ENCODE measurements around the gene PRR9.

DNA sequence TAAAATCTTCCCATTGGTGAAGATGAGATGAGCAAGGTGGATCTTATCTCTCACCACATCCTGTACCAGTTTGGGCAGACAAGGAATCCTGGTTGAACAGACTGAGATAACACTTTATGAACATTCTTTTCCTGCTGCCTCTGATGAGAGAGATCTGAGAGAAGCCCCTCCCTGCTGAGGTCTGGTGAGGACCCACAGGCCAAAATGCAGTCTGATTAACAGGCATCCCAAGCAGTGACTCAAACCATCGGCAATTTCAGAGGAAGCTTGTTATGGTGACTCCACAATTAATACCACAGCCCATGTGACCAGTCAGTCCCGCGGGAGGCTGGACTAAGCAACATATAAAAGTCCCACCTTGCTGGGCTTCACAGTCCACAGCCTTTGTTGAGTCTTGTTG, at the start of gene PRR9:
- TF ChIP-seq SP2 (IDR thresholded peaks at IDR 0.05; ENCODE audit: low read length) (no peak), CTCF (IDR thresholded peaks at IDR 0.05; ENCODE audit: control extremely low read depth in 1 of 3, insufficient read depth in 1 of 3, low read depth in 1 of 3, low read length in 3 of 3) (no peak)

Measured in H1 (cell line).